NCI-H748 treated with DMSO at 0.1 percent for 48 hours (cell line): ENCODE data around the gene TIMMDC1.

ENCODE experiments used
- DNase-seq: peaks from one replicate; lab custom pipeline; 2025; lab: John Stamatoyannopoulos, UW

TIMMDC1 gene, protein sequence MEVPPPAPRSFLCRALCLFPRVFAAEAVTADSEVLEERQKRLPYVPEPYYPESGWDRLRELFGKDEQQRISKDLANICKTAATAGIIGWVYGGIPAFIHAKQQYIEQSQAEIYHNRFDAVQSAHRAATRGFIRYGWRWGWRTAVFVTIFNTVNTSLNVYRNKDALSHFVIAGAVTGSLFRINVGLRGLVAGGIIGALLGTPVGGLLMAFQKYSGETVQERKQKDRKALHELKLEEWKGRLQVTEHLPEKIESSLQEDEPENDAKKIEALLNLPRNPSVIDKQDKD

DNA sequence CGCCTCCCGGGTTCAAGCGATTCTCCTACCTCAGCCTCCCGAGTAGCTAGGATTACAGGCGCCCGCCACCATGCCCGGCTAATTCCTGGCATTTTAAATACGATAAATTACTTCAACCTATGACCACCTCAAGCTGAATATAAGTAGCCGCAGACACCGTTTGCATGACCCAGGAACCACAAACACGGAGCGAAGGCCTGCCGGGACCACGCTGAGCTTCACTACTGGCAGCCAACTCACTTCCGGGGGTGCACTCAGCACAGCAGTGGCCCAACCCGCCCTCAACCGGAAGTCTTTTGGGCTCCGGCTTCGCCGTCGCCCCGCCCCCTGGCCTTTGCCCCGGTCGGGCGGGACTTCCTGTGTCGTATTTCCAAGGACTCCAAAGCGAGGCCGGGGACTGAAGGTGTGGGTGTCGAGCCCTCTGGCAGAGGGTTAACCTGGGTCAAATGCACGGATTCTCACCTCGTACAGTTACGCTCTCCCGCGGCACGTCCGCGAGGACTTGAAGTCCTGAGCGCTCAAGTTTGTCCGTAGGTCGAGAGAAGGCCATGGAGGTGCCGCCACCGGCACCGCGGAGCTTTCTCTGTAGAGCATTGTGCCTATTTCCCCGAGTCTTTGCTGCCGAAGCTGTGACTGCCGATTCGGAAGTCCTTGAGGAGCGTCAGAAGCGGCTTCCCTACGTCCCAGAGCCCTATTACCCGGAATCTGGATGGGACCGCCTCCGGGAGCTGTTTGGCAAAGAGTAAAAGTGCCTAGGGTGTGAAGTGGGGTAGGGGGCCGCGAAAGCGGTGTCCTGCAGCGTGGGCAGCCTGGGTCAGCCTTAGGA lies at the start of gene TIMMDC1:
TSS of gene TIMMDC1 (plus strand) at position 362 of the 826 bp plus-strand sequence. CDS start at position 549, 187 bp downstream.
- peak; percentile 82 for DNase-seq

DNA sequence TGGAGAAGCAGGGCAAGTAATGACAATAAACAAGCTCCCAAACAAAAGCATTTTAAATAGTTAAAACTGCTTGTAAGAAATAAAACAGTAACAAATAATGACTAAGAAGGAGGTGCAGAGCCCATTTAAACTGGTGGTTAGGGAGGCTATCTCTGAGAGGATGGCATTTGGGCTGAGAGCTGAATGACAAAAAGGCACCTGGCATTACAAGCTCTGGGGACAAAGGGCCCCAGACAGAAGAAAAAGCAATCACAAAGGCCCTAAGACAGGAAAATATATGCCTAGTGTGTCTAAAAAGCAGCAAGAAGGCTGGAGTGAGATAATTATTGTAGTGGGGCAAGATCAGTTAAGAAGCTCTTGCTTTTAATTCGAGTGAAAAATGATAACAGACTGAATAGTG lies 44.5 kb upstream of the TIMMDC1 start:
- no peak for DNase-seq

DNA sequence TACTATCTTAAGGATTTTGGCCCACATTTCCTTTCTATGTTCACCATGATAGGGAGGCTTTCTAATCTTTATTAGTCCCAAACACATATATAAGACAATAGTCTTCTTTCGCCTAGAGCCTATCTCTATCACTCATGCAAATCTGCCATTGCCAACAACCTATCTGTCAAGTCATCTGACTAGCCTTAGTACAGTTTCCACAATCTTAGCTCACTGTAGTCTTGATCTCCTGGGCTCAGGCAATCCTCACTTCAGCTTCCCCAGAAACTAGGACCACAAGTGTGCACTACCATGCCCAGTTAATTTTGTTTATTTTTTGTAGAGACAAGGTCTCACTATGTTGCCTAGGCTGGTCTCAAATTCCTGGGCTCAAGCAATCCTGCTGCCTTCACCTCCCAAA lies 41.9 kb upstream of the TIMMDC1 start:
- no peak for DNase-seq

DNA sequence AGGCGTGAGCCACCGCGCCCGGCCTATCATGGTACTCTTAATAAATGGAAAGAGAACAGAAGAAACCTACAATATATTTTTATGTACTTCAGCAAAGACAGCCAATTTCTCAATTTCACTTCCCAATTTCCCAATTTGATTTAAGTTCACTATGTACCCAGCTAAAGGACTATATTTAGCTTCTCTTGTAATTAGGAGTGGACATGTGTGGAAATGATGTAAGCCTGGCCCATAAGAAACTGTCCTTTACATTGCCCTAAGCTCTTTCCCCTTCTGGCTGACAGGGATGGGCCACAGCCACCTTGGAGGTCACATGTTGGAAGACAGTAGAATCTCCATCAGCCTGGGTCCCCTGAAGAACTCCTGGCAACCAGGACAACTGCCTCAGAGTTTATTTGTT lies 41.1 kb upstream of the TIMMDC1 start:
- DNase-seq = no peak

DNA sequence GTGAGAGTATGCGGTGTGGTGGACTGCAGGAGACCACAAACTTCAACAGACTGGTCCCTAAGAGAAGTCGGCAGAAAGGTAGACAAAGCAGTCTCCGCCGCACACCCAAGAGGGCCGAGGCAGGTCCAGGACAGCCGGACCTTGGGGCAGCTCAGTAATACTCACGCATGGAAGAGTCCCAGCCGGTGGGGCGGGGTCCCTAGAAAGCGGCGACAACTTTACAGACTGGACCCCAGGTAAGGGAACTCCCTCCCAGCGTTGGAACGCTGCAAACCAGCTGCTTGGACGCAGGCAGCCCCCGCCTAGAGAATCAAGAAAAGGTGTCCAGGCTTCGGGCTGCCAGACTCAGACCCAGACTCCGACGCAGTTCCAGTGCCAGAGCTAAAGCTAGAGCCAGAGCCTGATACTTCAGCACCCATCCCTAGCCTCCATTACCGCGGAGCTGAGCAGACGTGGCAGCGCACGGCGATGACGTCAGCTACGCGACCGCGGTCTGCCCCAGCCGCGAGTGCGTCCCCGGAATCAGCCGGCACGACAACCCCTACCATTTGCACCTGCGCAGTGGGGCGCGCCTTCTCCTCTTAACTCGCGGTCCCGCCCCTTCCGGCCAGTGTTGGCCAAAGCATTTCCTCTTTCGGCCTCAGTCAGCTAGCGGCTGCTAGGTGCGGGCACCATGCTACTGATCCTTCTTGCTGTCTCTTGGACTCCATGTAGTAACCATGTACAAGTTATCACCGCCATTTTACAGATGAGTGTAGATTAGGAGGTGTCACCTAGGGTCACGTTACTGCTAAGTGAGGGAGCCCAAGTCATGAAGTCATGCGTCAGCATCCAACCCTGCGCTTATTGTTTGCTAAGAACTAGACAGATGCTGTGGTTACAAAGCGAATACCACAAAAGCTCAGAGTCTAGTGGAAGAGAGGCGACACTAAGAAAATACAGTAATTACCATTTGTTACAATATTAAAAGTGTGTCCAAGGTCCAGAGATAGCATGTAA lies 34.9 kb upstream of the TIMMDC1 start, which contains the start of gene TMEM39A:
TSS of gene TMEM39A (minus strand) at position 445 of the 999 bp plus-strand sequence. CDS start 1,541 bp downstream, outside the sequence.
- peak; percentile 89 for DNase-seq

DNA sequence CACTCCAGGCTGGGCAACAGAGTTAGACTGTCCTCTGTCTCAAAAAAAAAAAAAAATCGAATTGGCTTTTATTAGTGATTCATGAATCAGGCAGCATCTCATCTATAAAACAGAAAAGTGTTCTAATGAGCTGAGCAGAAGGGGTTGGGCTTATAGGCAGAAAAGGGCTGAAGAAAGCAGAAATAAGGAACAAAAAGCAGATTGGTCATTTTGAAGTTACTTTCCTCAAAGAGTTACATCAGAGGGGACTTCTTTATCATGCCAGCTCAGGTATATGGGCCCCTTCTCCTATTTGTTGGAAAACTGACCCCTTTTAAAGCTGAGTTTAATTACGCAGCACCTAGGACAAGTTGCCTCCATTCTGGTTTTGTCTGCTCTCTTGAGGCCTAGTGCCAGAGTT lies 30.3 kb upstream of the TIMMDC1 start:
- DNase-seq = no peak

DNA sequence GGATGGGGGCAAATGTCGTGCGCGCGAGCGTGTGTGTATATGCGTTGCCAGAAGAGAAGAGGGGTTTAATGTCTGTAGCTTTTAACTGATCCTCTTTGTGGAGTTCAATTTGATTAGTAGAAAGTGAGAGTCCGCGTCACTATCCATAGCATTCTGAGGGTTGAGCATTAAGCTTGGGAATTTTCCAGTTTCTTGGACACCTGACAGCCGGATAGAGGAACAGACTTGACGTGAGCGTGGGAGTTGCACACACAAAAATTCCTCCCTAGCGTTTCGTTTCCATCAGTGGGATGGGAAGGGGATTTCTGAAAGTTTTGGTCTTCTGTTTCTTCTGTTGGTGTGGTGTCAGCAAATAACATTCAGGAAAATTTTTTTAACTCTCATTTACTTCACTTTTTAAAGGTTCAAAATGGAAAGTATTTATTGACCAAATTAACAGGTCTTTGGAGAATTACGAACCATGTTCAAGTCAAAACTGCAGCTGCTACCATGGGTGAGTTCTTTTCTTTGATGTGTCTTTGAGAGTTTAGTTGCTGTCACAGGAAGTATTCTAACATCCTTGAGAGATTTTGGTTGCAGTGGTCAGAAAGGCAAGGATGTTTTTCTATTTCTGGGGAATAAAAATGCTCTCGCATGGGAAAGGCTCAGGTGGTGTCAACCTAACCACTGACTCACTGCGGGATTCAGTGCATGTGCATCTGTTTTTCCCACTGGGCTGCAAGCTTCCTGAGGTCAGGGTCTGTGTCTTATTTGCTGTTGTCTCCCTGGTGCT lies 28.7 kb upstream of the TIMMDC1 start:
- no peak for DNase-seq

DNA sequence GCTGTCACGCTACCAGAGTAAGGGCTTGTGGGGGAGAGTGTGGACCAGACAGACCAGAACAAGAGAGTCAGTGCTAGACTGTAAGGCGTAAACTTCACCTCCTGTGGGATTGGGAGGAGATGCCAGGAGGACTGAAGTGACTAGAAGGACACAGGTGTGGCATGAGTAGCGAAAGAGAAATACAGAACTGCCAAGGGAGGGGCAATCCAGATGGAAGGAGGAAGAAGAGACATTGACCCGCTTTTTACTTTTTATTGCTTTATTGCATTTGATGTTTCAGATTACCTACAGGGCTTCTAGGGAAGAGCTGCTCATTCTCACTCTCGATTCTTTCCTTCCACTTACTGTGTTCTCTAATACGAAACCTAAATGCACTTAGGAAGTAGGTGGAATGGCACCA lies 27.5 kb upstream of the TIMMDC1 start:
- DNase-seq = no peak

DNA sequence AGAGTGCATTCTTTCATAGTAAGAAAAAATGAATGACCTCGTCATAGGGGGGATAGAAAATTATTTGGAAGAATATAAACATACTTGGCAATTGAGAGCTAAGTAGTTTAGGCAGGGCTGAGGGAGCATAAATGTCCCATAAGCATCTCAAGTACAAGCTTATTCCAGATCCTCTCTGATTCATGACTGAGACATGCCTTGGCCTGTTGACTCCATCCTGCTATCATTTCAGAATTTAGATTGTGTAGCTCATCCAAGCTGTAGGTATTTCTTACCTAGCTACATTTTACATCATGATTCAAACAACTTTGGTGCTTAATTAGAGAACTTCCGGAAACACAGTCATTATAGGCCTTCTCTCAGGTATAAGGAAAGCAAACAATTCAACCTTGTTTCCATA lies 17.3 kb upstream of the TIMMDC1 start:
- no peak for DNase-seq

DNA sequence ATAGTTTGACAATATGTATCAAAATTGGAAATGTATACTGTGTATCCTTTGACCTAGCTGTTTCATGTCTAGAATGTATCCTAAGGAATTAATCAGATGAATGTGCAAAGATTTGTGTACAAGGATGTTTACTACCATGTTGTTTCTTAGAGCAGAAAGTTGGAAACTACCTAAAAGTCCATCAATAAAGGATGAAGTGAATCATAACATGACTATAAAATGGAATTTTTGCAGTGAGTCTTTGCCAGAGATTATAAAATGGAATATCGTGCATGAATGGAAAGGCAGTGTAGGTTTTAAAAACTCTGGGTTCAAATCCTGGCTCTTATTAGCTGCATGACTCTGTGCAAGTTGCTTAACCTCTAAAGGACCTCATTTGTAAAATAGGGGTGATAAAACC lies 15.2 kb upstream of the TIMMDC1 start:
- DNase-seq = no peak

DNA sequence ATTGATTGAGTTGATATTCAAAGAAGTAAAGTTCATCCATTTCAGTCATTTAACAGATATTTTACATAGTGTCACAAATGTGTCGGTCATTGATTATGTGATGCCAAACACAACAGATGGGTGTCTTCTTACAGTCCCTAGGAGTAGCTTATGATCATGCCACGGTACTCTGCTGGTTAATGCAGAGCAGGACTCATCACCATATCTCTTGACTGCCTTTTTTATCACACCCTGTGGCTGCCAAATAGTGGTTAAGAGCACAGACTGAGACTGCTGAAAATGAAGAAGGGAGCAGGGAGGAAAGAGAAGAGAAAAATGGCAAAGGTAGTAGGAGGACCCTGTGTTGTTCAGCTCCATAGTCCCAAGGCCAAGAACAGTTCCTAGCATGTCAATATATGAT lies 12.8 kb upstream of the TIMMDC1 start:
- no peak for DNase-seq

DNA sequence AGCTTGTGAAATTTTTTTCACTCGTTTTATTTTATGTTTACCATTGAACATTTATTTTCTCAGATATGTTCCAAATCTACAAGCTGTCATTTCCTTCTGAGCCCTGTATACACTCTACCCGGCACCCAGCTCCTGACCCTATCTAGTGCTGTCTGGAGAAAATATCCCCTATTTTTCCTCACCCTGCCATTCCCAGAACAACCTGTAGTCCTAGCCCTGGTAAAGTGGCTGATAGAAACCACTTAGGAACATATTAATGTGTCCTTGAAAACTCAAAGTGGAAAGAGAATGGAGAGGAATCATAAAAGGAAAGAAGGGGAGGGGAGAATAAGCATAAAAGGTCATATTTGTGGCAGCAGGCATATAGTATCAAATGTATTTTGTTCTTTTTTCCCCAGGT lies 8.2 kb upstream of the TIMMDC1 start:
- no peak for DNase-seq

DNA sequence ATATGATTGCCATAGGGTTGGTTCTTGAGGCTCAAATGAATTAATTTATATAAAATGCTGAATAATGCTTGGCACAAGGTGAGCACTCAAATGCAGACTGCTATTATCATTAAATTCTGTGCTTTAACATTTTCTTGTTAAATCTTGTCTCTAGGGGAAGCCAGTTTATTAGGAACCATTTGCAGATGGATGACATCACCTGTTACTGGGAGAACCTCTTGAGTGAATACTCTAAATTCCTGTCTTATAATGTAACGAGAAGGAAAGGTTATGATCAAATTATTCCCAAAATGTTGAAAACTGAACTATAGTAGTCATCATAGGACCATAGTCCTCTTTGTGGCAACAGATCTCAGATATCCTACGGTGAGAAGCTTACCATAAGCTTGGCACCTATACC lies 6.2 kb upstream of the TIMMDC1 start:
- no peak for DNase-seq

DNA sequence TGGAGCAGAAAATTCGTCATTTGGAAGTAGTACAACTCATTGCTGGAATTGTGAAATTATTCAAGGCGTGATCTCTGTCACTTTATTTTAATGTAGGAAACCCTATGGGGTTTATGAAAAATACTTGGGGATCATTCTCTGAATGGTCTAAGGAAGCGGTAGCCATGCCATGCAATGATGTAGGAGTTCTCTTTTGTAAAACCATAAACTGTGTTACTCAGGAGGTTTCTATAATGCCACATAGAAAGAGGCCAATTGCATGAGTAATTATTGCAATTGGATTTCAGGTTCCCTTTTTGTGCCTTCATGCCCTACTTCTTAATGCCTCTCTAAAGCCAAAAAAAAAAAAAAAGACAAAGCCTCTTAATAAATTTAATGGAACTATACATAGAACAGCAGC lies 5.5 kb upstream of the TIMMDC1 start:
- DNase-seq = no peak

DNA sequence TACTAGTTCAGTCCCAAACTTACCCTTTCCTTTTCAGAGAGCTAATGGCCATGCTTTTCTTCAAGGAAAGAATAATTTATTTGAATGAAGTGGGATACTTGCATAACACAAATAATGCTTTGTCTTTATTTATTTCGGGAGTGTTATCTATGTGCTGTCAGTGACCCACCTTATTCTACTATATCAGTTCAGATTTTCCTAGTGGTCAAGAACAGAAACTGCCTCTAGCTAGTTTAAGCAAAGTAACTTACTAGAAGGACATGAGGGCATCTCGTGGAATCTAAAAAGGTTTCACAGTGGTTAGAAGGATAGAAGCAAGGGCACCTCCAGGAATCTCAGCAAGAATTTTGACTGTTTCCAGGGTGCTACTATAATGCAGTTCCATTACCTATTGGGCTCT lies 3.8 kb upstream of the TIMMDC1 start:
- no peak for DNase-seq

DNA sequence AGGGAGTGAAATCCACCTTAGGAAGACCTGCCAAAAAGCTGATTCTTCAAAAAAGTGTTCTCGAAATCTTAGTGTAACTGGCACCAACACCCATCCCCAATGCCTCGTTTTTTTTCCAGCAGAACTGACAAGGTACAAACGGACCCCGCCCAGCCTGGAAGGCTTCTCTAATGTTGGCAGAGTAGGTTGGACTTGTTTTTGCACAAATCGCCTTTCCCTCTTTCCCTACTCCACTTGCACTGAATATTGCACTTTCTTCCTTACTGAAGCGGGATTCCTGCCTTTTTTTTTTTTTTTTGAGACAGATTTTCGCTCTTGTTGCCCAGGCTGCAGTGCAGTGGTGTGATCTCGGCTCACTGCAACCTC lies 544 bp upstream of the TIMMDC1 start:
- DNase-seq = no peak

DNA sequence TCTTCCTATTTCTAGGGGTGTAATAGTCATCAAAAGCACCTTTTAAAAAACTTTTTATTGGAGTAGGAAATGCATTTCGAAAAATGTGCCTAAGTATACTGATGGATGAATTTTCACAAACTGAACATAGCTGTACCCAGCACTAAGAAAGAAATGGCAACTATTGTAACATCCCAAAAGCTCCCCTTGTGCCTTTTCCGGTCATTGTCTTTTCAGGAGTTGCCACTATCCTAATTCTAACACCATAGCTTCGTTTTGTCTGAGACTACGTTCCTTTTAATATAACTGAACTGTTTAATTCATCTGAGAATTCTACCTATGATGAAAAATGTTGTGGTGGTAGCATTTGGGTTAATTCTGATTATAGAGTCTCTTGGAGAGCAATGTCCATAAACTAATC lies 1.9 kb downstream of the TIMMDC1 start:
- DNase-seq = no peak

DNA sequence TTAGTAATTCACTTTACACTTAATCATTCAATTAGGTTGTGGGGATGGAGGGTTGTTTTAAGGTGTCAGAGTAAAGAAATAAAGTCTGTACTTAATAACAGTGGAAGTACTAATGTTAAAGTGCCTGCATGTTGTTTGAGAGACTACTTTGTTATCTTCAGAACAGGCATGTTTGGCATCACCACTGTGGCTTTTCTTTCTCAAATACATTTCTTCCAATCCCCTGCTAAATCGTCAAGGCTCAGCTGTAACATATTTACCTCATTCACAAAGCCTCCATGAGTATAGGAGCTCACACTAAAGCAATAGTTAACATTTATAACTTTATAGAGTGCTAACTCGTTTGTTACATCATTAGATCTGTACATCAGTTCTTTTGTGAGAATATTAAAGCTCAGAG lies 2.6 kb downstream of the TIMMDC1 start:
- no peak for DNase-seq

DNA sequence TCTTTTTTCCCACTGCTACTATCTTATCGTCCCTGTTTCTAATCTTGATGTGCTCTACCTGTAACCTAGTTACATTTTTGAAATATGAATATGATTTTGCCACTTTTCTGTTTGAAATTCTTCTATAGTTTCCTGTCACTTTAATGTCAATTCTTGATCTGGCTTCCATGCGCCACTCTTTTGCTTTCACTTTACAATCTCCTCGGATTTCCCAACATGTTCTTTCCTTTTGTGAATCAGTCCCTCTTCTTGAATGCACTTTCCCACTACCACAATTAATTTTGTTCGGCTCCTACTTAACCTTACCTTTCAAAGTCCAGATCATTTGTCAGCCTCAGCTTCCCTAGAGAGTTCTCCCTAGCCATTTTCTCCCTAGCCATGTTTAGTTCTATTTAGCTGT lies 8.3 kb downstream of the TIMMDC1 start:
- DNase-seq = no peak

DNA sequence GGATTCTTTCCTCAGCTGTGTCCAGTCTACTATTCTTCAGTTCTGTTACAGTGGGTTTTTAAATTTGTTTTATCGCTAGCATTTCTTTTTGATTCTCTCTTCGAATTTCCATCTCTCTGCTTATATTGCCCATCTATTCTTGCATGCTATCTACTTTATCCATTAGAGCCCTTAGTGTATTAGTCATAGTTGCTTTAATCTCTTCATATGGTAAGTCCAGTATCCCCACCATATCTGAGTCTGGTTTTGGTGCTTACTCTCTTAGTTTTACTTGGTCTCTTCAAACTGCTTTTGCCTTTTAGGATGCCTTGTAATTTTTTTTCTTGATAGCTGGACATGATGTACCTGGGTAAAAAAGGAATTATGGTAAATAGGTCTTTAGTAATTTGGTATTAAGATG lies 9.1 kb downstream of the TIMMDC1 start:
- no peak for DNase-seq

DNA sequence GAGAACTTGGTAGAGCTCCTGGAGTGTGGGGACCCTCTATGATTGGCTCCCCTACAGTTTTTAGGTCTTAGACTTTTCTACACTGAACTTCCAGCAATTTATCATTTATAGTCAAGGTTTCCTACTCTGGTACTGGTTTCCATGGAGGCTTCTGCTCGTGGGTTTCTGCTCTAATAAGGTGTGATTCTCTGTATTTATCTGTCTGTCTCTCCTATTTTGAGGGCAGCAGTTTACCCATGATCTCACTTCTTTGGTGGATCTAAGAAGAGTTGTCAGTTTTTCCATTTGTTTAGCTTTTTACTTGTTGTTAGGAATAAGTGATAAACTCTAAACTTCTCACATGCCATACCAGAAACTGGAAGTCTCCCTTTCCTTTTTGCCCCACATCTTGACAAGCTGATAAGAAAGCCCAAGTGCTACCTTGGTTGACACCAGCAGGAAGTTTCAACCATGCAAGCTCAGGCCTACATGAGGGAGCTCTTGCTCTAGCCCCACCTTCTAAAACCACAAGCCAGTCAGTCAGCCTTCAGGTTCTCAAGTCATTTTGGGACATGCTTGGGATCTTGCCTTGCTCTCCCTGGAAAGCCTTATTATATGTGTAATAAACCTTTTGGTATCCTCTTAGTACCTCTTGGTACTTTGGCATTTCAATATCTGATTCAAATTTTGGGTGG lies 10.0 kb downstream of the TIMMDC1 start:
- no peak for DNase-seq
